ENCODE measurements around the gene VN1R5. TPM values are rescaled to one million over a fixed set of nuclear protein-coding genes. Genes with fewer than 3 reads are reported as not detected.

Gene VN1R5
- total RNA-seq, 3 donors from 2014 or later, result not detected

GRCh38 chr1:247270003-247270402 is 14.1 kb downstream of the VN1R5 start:
- Histone ChIP-seq H3K27ac (no peak overlapping the region), H3K4me1 (no peaks in the 10 kb centered on the region), H3K4me3 (no peak overlapping the region), H3K36me3 (no peaks in the 10 kb centered on the region), H3K9me3 (peaks cover 13 to 53% of the 10 kb centered on the region in 2 donors), H3K27me3 (no peaks in the 10 kb centered on the region)
- TF ChIP-seq POLR2A (IDR thresholded peaks at IDR 0.05) (no peak), POLR2AphosphoS5 (IDR thresholded peaks at IDR 0.05) (no peak), CTCF (IDR thresholded peaks at IDR 0.05) (no peak)
- intact Hi-C loops (cut with DNase I; ENCODE audit: low total_unique reads), result no loop called here
- no peak for DNase-seq (ENCODE audit: low spot score in 2 of 2)

GRCh38 chr1:247273013-247273412 is 17.1 kb downstream of the VN1R5 start:
- intact Hi-C loops (cut with DNase I; ENCODE audit: low total_unique reads), result no loop called here
- peaks cover 13 to 45% of the 10 kb centered on the region in 2 donors for H3K9me3 ChIP-seq
- no peaks in the 10 kb centered on the region for H3K36me3 ChIP-seq
- DNase-seq (ENCODE audit: low spot score in 2 of 2), result no peak
- H3K27ac ChIP-seq, result no peak overlapping the region
- TF ChIP-seq POLR2AphosphoS5 (IDR thresholded peaks at IDR 0.05) (no peak), CTCF (IDR thresholded peaks at IDR 0.05) (no peak), POLR2A (IDR thresholded peaks at IDR 0.05) (no peak)
- no peaks in the 10 kb centered on the region for H3K4me1 ChIP-seq
- H3K27me3 ChIP-seq, result no peaks in the 10 kb centered on the region
- H3K4me3 ChIP-seq, result no peak overlapping the region

- intact Hi-C loops (cut with DNase I; ENCODE audit: low total_unique reads), result no loop called here
- Histone ChIP-seq H3K36me3 (no peaks in the 10 kb centered on the region), H3K27ac (no peak overlapping the region), H3K27me3 (no peaks in the 10 kb centered on the region), H3K9me3 (peaks cover 8 to 34% of the 10 kb centered on the region in 2 donors), H3K4me1 (no peaks in the 10 kb centered on the region), H3K4me3 (no peak overlapping the region)
- no peak for TF ChIP-seq POLR2A (IDR thresholded peaks at IDR 0.05)
- no peak for DNase-seq (ENCODE audit: low spot score in 2 of 2)
Observed at GRCh38 chr1:247274605-247275256, 18.9 kb downstream of the VN1R5 start.

GRCh38 chr1:247277191-247277590 is 21.3 kb downstream of the VN1R5 start:
- no peaks in the 10 kb centered on the region for H3K36me3 ChIP-seq
- intact Hi-C loops (cut with DNase I; ENCODE audit: low total_unique reads), result no loop called here
- TF ChIP-seq CTCF (IDR thresholded peaks at IDR 0.05) (no peak), POLR2AphosphoS5 (IDR thresholded peaks at IDR 0.05) (no peak), POLR2A (IDR thresholded peaks at IDR 0.05) (no peak)
- no peak overlapping the region for H3K4me3 ChIP-seq
- no peak overlapping the region for H3K27ac ChIP-seq
- no peak for DNase-seq (ENCODE audit: low spot score in 2 of 2)
- no peaks in the 10 kb centered on the region for H3K4me1 ChIP-seq
- no peaks in the 10 kb centered on the region for H3K27me3 ChIP-seq
- H3K9me3 ChIP-seq, result peaks cover 0 to 9% of the 10 kb centered on the region in 2 donors

GRCh38 chr1:247281001-247281574 is 25.2 kb downstream of the VN1R5 start:
- no peak for TF ChIP-seq POLR2AphosphoS5 (IDR thresholded peaks at IDR 0.05)
- TF ChIP-seq CTCF (IDR thresholded peaks at IDR 0.05), result no peak
- TF ChIP-seq POLR2A (IDR thresholded peaks at IDR 0.05), result no peak
- no peak for DNase-seq (ENCODE audit: low spot score in 2 of 2)
- Histone ChIP-seq H3K27ac (no peak overlapping the region), H3K4me1 (no peaks in the 10 kb centered on the region), H3K9me3 (peaks cover 0 to 3% of the 10 kb centered on the region in 2 donors), H3K4me3 (no peak overlapping the region), H3K27me3 (no peaks in the 10 kb centered on the region), H3K36me3 (no peaks in the 10 kb centered on the region)
- intact Hi-C loops (cut with DNase I; ENCODE audit: low total_unique reads), result no loop called here
